Activated T-cell treated with anti-CD3 and anti-CD28 coated beads, Interleukin-2, amount 50 U/mL, for 72 hours (primary cell): ENCODE results near the gene BORCS8. TPM values are rescaled to one million over a fixed set of nuclear protein-coding genes. Genes with fewer than 3 reads are reported as not detected.
A peak's percentile ranks its signal among the peaks of the same experiment; 100 is the strongest.

Experiments
- ATAC-seq, 2 donors: fragments of 150-1000 bp; cut with Tn5 transposase; replicated peaks in 1 of 2; 2 replicates each; pipeline ENCODE4 v1.10.0; 2021; ENCODE audit warnings: moderate library complexity in 2 of 2, mild to moderate bottlenecking in 1 of 2
- DNase-seq, 2 donors: peaks; one replicate each; pipeline ENCODE4 v3.0.0; 2021 to 2022; ENCODE audit warnings: mixed read lengths in 1 of 2
- H3K27ac Mint-ChIP-seq: one replicate; pipeline ENCODE4 v1.8.0; 2022; ENCODE audit warnings: mild to moderate bottlenecking, moderate library complexity, mixed read lengths
- H3K27me3 Mint-ChIP-seq: one replicate; pipeline ENCODE4 v1.8.0; 2022; ENCODE audit warnings: low read depth, mixed read lengths
- H3K36me3 Mint-ChIP-seq, 2 donors: one replicate each; pipeline ENCODE4 v1.8.0; 2022; ENCODE audit warnings: mixed read lengths in 2 of 2, mild to moderate bottlenecking in 1 of 2; ENCODE audit not compliant: insufficient read depth in 2 of 2
- H3K4me1 Mint-ChIP-seq: one replicate; pipeline ENCODE4 v1.8.0; 2022; ENCODE audit warnings: low read depth, mixed read lengths
- H3K4me3 Mint-ChIP-seq, 2 donors: one replicate each; pipeline ENCODE4 v1.8.0; 2022; ENCODE audit warnings: mild to moderate bottlenecking in 2 of 2, mixed read lengths in 2 of 2, moderate library complexity in 2 of 2
- H3K9me3 Mint-ChIP-seq, 2 donors: one replicate each; pipeline ENCODE4 v1.8.0; 2022; ENCODE audit warnings: mixed read lengths in 2 of 2
- total RNA-seq, 2 donors: library from RNA; stranded (reverse); gene quantifications; one replicate each; pipeline ENCODE4 v1.2.3, GENCODE V29; 2022

The BORCS8 gene
- total RNA-seq, 2 donors from 2014 or later: 10.7 to 16.2 TPM

DNA sequence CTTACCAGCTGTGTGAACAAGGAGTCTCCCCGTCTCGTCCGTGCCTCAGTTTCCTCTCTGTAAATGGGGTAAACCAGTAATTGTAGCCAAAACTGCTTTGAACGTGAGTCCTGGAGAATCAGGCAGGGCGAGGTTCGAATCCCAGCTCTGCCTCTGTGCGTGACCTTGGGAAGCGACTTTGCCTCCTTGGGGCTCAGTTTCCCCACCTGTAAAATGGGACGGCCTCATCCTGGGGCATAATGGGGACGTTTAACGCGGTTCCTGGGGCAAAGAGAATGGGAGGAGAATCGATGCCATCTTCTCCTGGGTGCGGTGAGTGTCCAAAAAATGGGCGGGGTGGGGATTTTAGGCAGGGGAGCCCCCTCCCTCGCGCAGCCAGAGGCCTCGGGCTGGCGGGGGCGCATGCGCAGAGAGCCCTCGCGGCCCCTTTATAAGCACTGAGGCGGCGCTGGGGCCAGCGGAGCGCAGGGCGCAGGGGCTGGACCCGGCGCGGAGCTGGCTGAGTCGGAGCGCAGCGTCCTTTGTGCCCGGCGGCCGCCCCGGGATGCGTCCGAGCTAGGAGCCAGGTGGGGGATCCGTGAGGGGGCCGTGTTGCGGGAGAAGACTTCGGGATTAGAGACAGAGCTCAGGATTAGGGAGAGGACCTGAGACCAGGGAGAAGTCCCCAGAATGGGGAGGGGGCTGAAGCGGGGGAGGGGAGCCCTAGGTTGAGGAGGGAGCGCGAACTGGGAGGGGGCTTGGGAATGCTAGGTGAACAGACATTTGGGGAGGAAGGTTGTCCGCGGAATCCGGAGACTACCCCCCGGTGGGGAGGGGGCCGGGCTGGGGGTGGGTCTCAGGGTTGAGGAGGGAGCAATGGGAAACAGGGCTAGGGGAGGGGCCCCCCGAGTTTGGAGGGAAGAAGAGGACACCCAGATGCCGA lies 19.8 kb upstream of the BORCS8 start, which contains the start of gene NCAN:
NCAN (plus strand) TSS at position 460 of the 922 bp plus-strand sequence. CDS start 4,996 bp downstream, outside the sequence.
- Mint-ChIP-seq H3K4me1 (peaks cover 24% of the 10 kb centered on the region), H3K27me3 (peaks cover 45% of the 10 kb centered on the region), H3K4me3 (no peak within 1 kb of the TSS), H3K27ac (no peak within 1 kb of the TSS), H3K9me3 (peaks cover 0 to 6% of the 10 kb centered on the region in 2 donors), H3K36me3 (no peaks in the 10 kb centered on the region)
- ATAC-seq (no peak), DNase-seq (no peak)

DNA sequence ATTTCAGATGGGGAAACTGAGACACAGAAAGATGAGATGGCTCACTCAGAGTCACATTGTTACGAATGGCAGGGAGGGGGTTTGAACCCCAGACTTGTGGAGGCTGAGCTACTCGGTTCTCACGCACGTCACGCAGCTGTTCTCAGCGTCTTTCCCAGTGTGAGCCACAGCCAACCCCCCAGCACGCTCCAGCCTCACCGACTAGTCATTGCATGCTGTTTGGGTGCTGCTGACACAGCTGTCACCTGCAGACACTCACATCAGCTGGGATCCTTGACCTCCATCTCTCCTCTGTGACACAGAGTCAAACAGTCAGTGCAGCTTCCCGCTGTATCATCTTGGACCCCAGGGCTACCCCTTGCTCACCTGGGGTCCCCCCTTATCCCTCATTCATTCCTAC lies 17.4 kb upstream of the BORCS8 start:
- peaks cover 28% of the 10 kb centered on the region for H3K4me1 Mint-ChIP-seq
- H3K27me3 Mint-ChIP-seq: peaks cover 38% of the 10 kb centered on the region
- no peaks in the 10 kb centered on the region for H3K36me3 Mint-ChIP-seq
- no peak overlapping the region for H3K4me3 Mint-ChIP-seq
- H3K27ac Mint-ChIP-seq: no peak overlapping the region
- no peak for ATAC-seq
- H3K9me3 Mint-ChIP-seq: peaks cover 0 to 6% of the 10 kb centered on the region in 2 donors
- no peak for DNase-seq

DNA sequence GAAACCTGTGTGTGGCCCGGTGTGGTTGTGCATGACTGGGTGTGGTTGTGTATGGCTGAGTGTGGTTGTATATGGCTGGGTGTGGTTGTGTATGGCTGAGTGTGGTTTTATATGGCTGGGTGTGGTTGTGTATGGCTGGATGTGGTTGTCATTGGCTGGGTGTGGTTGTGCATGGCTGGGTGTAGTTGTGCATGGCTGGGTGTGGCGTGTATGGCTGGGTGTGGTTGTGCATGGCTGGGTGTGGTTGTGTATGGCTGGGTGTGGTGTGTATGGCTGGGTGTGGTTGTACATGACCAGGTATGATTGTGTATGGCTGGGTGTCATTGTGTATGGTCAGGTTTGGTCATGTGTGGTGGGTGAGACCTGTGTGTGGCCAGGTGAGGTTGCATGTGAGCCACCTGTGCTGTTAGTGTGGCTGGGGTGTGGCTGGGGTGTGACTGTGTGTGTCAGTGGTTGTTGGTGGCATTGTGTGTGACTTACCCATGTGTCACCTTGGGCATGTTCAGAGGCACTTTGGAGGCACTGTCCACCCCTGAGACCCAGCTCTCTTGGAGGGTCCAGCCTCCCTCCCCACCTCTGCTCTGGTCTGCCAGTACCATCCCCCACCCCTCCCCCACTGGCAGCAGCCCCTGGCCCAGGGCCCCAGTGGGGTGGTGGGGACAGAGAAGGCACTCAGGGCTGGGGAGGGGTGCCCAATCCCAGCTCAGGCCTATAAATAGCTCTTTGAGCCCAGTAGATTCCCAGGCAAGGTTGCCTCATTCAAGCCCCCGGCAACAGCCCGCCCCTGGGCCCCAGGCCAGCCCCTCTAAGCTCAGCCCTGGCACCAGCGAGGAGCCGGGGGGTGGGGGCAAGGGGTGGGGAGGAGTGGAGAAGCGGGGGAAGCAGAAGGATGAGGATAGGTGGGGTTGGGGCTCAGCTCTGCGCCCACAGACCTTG lies 16.0 kb upstream of the BORCS8 start:
- H3K27ac Mint-ChIP-seq: no peak overlapping the region
- ATAC-seq (no peak), DNase-seq (no peak)
- H3K27me3 Mint-ChIP-seq: peaks cover 23% of the 10 kb centered on the region
- no peak overlapping the region for H3K4me3 Mint-ChIP-seq
- peaks cover 0 to 6% of the 10 kb centered on the region in 2 donors for H3K9me3 Mint-ChIP-seq
- H3K4me1 Mint-ChIP-seq: peaks cover 23% of the 10 kb centered on the region
- peaks cover 0 to 2% of the 10 kb centered on the region in 2 donors for H3K36me3 Mint-ChIP-seq

DNA sequence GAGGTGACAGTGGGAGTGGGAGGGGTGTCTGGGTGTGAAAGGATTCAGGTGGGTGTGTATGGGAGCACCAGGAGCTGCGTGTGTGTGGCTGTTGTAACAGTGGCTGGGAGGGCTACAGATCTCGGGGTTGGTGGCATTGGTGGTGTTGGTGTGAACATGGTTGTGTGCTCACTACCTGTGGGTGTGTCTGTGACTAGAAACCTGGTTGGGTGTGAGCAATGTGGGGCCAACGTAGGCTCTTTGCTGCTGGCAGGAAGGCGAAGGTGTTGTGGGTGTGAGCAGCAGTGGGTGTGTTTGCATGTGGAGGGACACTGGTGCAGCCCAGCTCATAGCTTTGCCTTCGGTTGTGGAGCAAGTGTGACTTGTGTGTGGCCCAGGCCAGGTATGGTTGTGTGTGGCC lies 15.0 kb upstream of the BORCS8 start:
- Mint-ChIP-seq H3K4me1 (peaks cover 30% of the 10 kb centered on the region), H3K9me3 (peaks cover 0 to 6% of the 10 kb centered on the region in 2 donors), H3K27ac (no peak overlapping the region), H3K4me3 (no peak overlapping the region), H3K27me3 (peaks cover 17% of the 10 kb centered on the region), H3K36me3 (peaks cover 0 to 2% of the 10 kb centered on the region in 2 donors)
- DNase-seq: no peak
- no peak for ATAC-seq

DNA sequence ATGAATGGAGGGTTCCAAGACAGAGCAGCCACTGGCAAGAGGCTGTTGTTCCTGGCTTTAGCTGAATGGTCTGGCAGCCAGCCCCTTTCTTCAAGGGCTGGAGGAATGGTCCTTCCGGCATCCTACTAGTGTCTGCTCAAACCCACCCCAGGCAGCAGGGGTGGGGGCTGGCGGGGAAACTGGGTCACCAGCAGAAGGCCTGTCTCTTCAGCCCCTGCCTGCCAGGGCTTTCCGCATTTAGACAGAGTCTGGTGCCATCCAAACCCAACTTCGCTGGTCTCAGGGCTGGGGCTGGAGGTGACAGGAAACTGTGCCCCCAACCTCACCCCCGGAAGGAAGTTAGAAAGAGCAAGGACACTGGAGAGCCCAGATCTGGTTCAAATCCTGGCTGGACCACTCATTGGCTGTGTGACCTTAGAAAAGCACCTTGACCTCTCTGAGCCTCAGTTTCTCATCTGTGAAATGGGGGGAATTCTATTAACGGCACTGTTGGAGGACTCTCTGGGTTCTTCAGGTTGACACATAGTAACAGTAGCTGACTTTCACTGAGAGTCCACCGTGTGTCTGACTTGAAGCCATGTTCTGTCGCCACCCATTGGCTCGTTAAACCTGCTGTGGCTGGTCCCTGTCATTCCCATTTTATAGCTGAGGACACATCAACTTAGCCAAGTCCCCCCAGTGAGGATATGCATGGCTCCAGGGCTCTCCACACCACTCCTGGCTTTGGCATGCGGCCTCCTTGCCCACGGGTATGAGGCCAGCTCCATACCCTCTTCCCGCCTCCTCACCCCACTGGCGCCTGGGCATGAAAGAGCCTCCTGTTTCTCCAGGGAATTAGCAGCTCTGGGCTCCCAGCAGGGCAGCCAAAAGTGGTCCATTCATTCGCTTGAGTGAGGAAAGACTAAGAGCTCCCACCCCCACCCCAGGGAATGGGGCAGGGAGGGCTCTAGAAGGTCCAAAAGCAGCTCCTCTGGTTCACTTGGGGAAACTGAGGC lies 13.8 kb upstream of the BORCS8 start:
- H3K9me3 Mint-ChIP-seq: peaks cover 0 to 6% of the 10 kb centered on the region in 2 donors
- no peak overlapping the region for H3K4me3 Mint-ChIP-seq
- ATAC-seq: no peak
- peaks cover 41% of the 10 kb centered on the region for H3K4me1 Mint-ChIP-seq
- H3K27me3 Mint-ChIP-seq: peaks cover 9% of the 10 kb centered on the region
- peaks cover 0 to 2% of the 10 kb centered on the region in 2 donors for H3K36me3 Mint-ChIP-seq
- DNase-seq: no peak
- H3K27ac Mint-ChIP-seq: no peak overlapping the region

DNA sequence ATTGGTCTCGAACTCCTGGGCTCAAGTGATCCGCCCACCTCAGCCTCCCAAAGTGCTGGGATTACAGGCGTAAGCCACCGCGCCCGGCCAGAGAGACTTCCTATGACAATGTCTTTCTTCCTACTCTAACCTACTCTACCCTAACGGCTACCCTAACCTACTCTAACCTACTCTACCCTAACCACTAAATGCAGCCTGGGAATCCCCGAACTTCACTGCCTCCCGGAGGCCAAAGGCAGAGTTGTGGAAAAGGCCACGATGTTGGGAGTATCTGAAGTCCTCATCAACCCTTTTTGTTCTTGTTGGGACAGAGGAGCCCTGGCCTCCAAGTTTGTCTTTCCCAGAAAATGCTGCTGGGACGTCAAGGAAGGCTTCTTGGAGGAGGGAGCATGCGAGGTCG lies 12.2 kb upstream of the BORCS8 start:
- H3K4me3 Mint-ChIP-seq: peak overlapping the region; percentile 90 to 95
- H3K27ac Mint-ChIP-seq: no peak overlapping the region
- H3K27me3 Mint-ChIP-seq: no peaks in the 10 kb centered on the region
- H3K36me3 Mint-ChIP-seq: peaks cover 0 to 2% of the 10 kb centered on the region in 2 donors
- ATAC-seq (no peak), DNase-seq (no peak)
- H3K9me3 Mint-ChIP-seq: peaks cover 0 to 6% of the 10 kb centered on the region in 2 donors
- H3K4me1 Mint-ChIP-seq: peaks cover 41% of the 10 kb centered on the region

DNA sequence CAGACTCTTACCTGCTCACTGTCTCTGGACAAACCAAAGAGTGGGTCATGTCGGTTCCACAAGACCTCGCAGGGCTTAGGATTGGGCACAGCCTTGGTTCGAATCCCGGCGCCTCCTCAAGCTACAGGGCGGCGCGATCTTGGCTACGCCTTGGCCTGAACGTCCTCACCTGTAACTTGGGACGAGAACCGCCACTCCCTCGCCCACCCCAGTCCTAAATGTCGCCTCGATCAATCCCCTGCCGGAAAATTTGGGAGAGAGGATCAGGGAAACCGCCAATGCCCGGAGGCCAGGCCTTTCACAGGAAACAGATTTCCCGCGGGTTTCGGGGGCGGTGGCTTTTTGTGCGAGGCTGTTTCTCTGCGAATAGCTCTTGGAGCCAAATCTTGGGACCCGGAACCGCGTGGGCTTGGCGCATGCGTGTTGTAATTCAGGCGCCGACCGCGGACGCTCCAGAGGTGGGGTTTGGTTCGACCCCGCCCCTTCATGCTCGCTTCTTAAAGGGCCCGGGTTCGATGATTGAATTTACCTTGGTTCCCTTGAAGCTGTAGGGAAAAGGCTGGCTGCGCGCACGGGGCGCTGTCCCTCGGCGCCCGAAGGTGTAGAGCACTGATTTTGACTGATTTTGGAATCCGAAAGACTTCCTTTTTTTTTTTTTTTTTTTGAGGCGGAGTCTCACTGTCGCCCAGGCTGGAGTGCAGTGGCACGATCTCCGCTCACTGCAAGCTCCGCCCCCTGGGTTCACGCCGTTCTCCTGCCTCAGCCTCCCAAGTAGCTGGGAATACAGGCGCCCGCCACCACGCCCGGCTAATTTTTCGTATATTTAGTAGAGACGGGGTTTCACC lies 11.3 kb upstream of the BORCS8 start, which contains the start of gene NR2C2AP:
NR2C2AP (minus strand) TSS at position 403 of the 845 bp plus-strand sequence; CDS start at position 49, 354 bp downstream.
- ATAC-seq: peak; percentile 91 to 92
- H3K9me3 Mint-ChIP-seq: peaks cover 0 to 6% of the 10 kb centered on the region in 2 donors
- H3K27ac Mint-ChIP-seq: peak within 1 kb of the TSS; percentile 86
- no peaks in the 10 kb centered on the region for H3K27me3 Mint-ChIP-seq
- peaks cover 41% of the 10 kb centered on the region for H3K4me1 Mint-ChIP-seq
- peak within 1 kb of the TSS; percentile 90 to 95 for H3K4me3 Mint-ChIP-seq
- peak; percentile 93 for DNase-seq
- H3K36me3 Mint-ChIP-seq: peaks cover 2 to 5% of the 10 kb centered on the region in 2 donors

DNA sequence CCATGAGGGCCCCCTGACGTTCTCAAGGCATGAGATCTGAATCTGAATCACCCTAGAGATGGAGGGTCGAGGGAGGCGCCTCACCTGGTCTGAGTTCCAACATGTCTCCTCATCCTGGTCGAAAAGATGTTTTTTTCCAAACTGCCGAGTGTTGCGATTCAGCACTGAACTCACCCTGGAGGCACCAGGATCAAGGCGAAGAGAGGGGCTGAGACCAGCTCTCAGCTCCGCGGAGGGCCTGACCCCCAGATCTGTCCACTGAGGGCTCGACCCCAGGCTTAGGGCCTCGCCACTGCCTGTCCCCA lies 10.7 kb upstream of the BORCS8 start:
- peak overlapping the region; percentile 90 to 95 for H3K4me3 Mint-ChIP-seq
- H3K4me1 Mint-ChIP-seq: peaks cover 38% of the 10 kb centered on the region
- ATAC-seq: no peak
- DNase-seq: no peak
- H3K27ac Mint-ChIP-seq: peak overlapping the region; percentile 86
- peaks cover 0 to 4% of the 10 kb centered on the region in 2 donors for H3K9me3 Mint-ChIP-seq
- peaks cover 2 to 5% of the 10 kb centered on the region in 2 donors for H3K36me3 Mint-ChIP-seq
- no peaks in the 10 kb centered on the region for H3K27me3 Mint-ChIP-seq

DNA sequence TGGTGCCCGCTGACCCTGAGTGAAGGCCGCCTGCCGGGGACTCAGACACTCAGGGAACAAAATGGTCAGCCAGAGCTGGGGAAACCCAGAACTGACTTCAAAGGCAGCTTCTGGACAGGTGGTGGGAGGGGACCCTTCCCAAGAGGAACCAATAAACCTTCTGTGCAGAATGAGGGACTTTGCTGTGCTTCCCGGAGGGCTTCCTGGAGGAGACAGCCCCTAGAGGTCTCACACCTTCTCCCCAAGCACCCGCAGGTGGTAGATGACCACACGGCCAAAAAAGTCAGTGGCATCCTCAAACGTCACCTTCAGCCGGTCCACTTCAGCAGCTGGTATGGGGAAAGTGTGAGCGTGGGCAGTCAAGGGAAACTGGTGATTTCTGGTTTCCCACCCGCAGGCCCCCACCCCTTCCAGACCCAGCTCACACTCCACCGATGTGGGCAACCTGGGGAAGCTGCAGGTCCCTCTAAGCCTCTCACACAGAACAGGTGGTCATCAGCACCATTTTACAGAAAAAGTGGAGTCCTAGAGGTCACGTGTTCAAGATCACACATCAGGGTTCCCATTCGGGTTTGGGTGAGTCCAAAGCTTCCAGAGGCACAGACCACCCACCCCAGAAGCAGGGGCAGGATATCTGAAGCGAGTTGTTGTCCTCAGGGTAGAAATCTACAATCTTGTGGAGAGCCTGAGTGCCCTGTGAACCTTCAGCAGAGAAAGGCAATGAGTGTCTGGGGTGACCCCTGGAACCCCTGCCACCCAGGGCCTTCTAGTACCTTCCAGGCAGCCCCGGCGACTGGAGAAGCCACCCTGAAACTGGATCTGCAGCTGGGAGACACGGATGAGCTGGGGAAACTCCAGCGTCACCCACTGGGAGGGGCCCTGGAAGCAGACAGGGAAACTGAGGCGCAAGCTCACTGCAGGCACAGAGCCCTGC lies 10.0 kb upstream of the BORCS8 start:
- H3K4me1 Mint-ChIP-seq: peaks cover 32% of the 10 kb centered on the region
- DNase-seq (no peak), ATAC-seq (no peak)
- no peaks in the 10 kb centered on the region for H3K9me3 Mint-ChIP-seq
- peaks cover 2 to 5% of the 10 kb centered on the region in 2 donors for H3K36me3 Mint-ChIP-seq
- peak overlapping the region; percentile 90 to 95 for H3K4me3 Mint-ChIP-seq
- no peaks in the 10 kb centered on the region for H3K27me3 Mint-ChIP-seq
- H3K27ac Mint-ChIP-seq: peak overlapping the region; percentile 86

DNA sequence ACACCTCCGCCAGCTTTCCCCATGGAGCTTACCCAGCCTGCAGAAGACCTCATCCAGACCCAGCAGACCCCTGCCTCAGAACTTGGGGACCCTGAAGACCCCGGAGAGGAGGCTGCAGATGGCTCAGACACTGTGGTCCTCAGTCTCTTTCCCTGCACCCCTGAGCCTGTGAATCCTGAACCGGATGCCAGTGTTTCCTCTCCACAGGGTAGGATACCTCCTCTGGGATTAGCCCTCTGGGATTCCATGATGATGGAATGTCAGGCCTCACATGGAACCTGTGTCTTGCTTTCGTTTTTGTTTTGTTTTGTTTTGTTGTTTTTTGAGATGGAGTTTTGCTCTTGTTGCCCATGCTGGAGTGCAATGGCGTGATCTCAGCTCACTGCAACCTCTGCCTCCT lies 2.0 kb upstream of the BORCS8 start:
- DNase-seq: no peak
- peaks cover 0 to 10% of the 10 kb centered on the region in 2 donors for H3K36me3 Mint-ChIP-seq
- H3K27me3 Mint-ChIP-seq: no peaks in the 10 kb centered on the region
- peak overlapping the region; percentile 93 to 96 for H3K4me3 Mint-ChIP-seq
- ATAC-seq: no peak
- no peaks in the 10 kb centered on the region for H3K9me3 Mint-ChIP-seq
- H3K27ac Mint-ChIP-seq: peak overlapping the region; percentile 99
- H3K4me1 Mint-ChIP-seq: peaks cover 51% of the 10 kb centered on the region
